B cell (primary cell): ENCODE measurements around the gene HAUS7. TPM values are rescaled to one million over a fixed set of nuclear protein-coding genes. Genes with fewer than 3 reads are reported as not detected.

Experiments
- ATAC-seq: fragments of 200-7000 bp; cut with Tn5 transposase; one replicate; pipeline ENCODE4 v1.10.0; 2021; ENCODE audit warnings: low read depth, mild to moderate bottlenecking, moderate number of reproducible peaks, moderate library complexity
- CTCF ChIA-PET: fragments of 350-600 bp; sonication (Branson Sonifier 250); formaldehyde crosslinking; loops from one replicate; lab custom pipeline; 2021; ENCODE audit warnings: antibody characterized with exemption, inconsistent platforms; lab: Charles Lee
- POLR2A ChIA-PET: fragments of 350-600 bp; sonication (Branson Sonifier 250); formaldehyde crosslinking; loops from one replicate; lab custom pipeline; 2021; ENCODE audit warnings: antibody characterized with exemption; lab: Charles Lee
- DNase-seq: peaks from one replicate; pipeline ENCODE4 v3.0.0; 2013
- H2AFZ ChIP-seq: 2 replicates; pipeline ENCODE4 v1.6.1; 2012; ENCODE audit warnings: mild to moderate bottlenecking, low read depth, low read length; ENCODE audit not compliant: insufficient read depth, poor library complexity, severe bottlenecking
- H3K27ac ChIP-seq, 2 donors: 1 replicate in 1 of 2; 2 replicates in 1 of 2; pipeline ENCODE4 v1.5.1; 2012 to 2013; ENCODE audit warnings: low read length in 2 of 2, mild to moderate bottlenecking in 2 of 2, moderate library complexity in 1 of 2
- H3K27me3 ChIP-seq, 4 experiments: fragments of 200-600 bp in 1 of 4; sonication (generic) in 1 of 4; replicated peaks in 1 of 4; 1 replicate in 2 of 4; 2 replicates in 2 of 4; pipeline versions ENCODE4 v1.6.1 to v1.7.0; 2013 to 2016; ENCODE audit warnings: low read length in 3 of 4, mild to moderate bottlenecking in 2 of 4, mixed read lengths in 1 of 4, moderate library complexity in 1 of 4; ENCODE audit not compliant: insufficient read depth in 4 of 4, control insufficient read depth in 3 of 4; ENCODE audit errors: control extremely low read depth in 1 of 4
- H3K36me3 ChIP-seq, 2 experiments: replicated peaks in 1 of 2; 1 replicate in 1 of 2; 2 replicates in 1 of 2; pipeline versions ENCODE4 v1.6.1 to v1.7.1; 2013; ENCODE audit warnings: low read length in 1 of 2; ENCODE audit not compliant: insufficient read depth in 2 of 2, control insufficient read depth in 1 of 2; ENCODE audit errors: control extremely low read depth in 1 of 2, extremely low read depth in 1 of 2
- H3K4me1 ChIP-seq, 2 donors: fragments of 200-600 bp in 1 of 2; sonication (generic) in 1 of 2; 1 replicate in 1 of 2; 2 replicates in 1 of 2; pipeline versions ENCODE4 v1.5.1 to v1.6.1; 2013 to 2017; ENCODE audit warnings: low read length in 2 of 2; ENCODE audit not compliant: control insufficient read depth in 2 of 2, insufficient read depth in 2 of 2
- H3K4me2 ChIP-seq: replicated peaks from 2 replicates; pipeline ENCODE3; 2012; ENCODE audit warnings: mild to moderate bottlenecking, low read depth, low read length; ENCODE audit not compliant: poor library complexity, severe bottlenecking
- H3K4me3 ChIP-seq, 5 experiments: fragments of 200-600 bp in 1 of 5; sonication (generic) in 1 of 5; 1 replicate in 3 of 5; 2 replicates in 2 of 5; pipeline versions ENCODE4 v1.5.1 to v1.7.0; 2011 to 2016; ENCODE audit warnings: low read length in 4 of 5, mild to moderate bottlenecking in 4 of 5, low read depth in 2 of 5, control low read depth in 1 of 5, moderate library complexity in 1 of 5; ENCODE audit not compliant: insufficient read depth in 1 of 5; ENCODE audit errors: control extremely low read depth in 1 of 5, extremely low read depth in 1 of 5
- H3K79me2 ChIP-seq: fragments of 200-600 bp; sonication (generic); one replicate; pipeline ENCODE4 v1.6.0; 2016; ENCODE audit warnings: low read length; ENCODE audit not compliant: control insufficient read depth, insufficient read depth
- H3K9ac ChIP-seq: fragments of 200-600 bp; sonication (generic); 2 replicates; pipeline ENCODE4 v1.6.1; 2017; ENCODE audit warnings: mild to moderate bottlenecking, low read length, moderate library complexity
- H3K9me3 ChIP-seq, 3 donors: one replicate each; pipeline versions ENCODE4 v1.6.1 to v1.7.1; 2013; ENCODE audit warnings: low read length in 2 of 3; ENCODE audit not compliant: control insufficient read depth in 2 of 3, insufficient read depth in 1 of 3; ENCODE audit errors: control extremely low read depth in 1 of 3
- H4K20me1 ChIP-seq: 2 replicates; pipeline ENCODE4 v1.6.0; 2012; ENCODE audit warnings: mild to moderate bottlenecking, low read length; ENCODE audit not compliant: insufficient read depth, control insufficient read depth, poor library complexity, severe bottlenecking
- H3K27ac Mint-ChIP-seq: one replicate; pipeline ENCODE4 v1.8.0; 2021; ENCODE audit warnings: mixed read lengths
- H3K27me3 Mint-ChIP-seq: one replicate; pipeline ENCODE4 v1.8.0; 2021; ENCODE audit warnings: mixed read lengths
- H3K4me1 Mint-ChIP-seq: one replicate; pipeline ENCODE4 v1.8.0; 2021; ENCODE audit warnings: mixed read lengths
- H3K4me3 Mint-ChIP-seq: one replicate; pipeline ENCODE4 v1.8.0; 2021; ENCODE audit warnings: mixed read lengths
- H3K9me3 Mint-ChIP-seq: one replicate; pipeline ENCODE4 v1.8.0; 2022; ENCODE audit warnings: mixed read lengths; ENCODE audit not compliant: insufficient read depth
- EZH2 ChIP-seq: IDR thresholded peaks from 2 replicates; pipeline ENCODE4 v1.6.1; 2012; ENCODE audit warnings: borderline replicate concordance, low read depth, mild to moderate bottlenecking, moderate library complexity, low read length; ENCODE audit not compliant: insufficient read depth, poor library complexity, severe bottlenecking
- WGBS: methylation state at CpG from one replicate; pipeline ENCODE4 v1.1.5; 2013; ENCODE audit warnings: missing lambda C conversion rate; ENCODE audit not compliant: insufficient coverage; 5-methylcytosine and 5-hydroxymethylcytosine counted together
- intact Hi-C: fragments of 100-400 bp; cut with micrococcal nuclease; formaldehyde crosslinking; loops from one replicate; pipeline ENCODE4 v1.10.0; 2022
- polyA plus RNA-seq: library from polyadenylated mRNA; depleted of rRNA; stranded (reverse); fragments of >200 nt; gene quantifications from 2 replicates; pipeline ENCODE4 v1.2.3, GENCODE V29; 2012
- total RNA-seq, 2 donors: library from RNA; stranded (reverse); fragments of 120-200 nt in 1 of 2; gene quantifications; 1 replicate in 1 of 2; 2 replicates in 1 of 2; pipeline versions ENCODE4 v1.2.3 to v1.2.4, GENCODE V29; 2013 to 2022
- TF ChIP-seq, protein P1 (sequence below): fragments of 200-600 bp; IDR thresholded peaks from one replicate; pipeline ENCODE4 v1.8.0; 2022; ENCODE audit warnings: antibody characterized with exemption, mild to moderate bottlenecking

Gene HAUS7
- total and polyA plus RNA-seq, 2 donors (not counting 1 experiment from before 2014, with no cell fraction given), result 25.2 to 26.9 TPM

DNA sequence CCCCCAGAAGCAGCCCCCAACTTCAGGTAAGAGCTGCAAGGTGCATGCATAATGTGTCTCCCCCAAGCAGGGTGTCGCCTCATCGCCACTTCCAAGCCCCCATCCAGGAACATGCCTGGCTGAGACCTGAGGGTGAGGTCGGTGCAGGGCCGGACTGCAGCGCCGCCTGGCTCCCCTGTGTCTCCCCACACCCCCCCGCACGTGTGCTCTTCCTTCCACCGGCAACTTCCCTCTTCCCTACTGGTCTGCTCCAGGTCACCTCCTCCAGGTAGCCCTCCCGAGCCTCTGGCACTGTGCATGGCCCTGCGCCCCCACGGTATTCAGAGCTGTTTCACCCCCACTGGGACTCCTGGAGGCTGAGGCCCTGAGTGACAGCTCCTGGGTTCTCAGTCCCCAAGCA lies 22.2 kb upstream of the HAUS7 start:
- H4K20me1 ChIP-seq, result no peaks in the 10 kb centered on the region
- Mint-ChIP-seq H3K27me3 (no peaks in the 10 kb centered on the region), H3K4me3 (no peak overlapping the region), H3K27ac (no peak overlapping the region), H3K4me1 (no peaks in the 10 kb centered on the region), H3K9me3 (no peaks in the 10 kb centered on the region)
- DNase-seq, result no peak
- no peak overlapping the region for H3K9ac ChIP-seq
- no peak overlapping the region for H3K4me2 ChIP-seq
- H3K79me2 ChIP-seq, result no peaks in the 10 kb centered on the region
- peaks cover 0 to 11% (median 3%) of the 10 kb centered on the region in 4 experiments for H3K27me3 ChIP-seq
- H3K36me3 ChIP-seq, result no peaks in the 10 kb centered on the region
- ChIA-PET POLR2A (no interaction called here), CTCF (no interaction called here)
- no peaks in the 10 kb centered on the region for H3K4me1 ChIP-seq
- no peak overlapping the region for H3K27ac ChIP-seq
- no peak for TF ChIP-seq EZH2
- TF ChIP-seq, protein P1, sequence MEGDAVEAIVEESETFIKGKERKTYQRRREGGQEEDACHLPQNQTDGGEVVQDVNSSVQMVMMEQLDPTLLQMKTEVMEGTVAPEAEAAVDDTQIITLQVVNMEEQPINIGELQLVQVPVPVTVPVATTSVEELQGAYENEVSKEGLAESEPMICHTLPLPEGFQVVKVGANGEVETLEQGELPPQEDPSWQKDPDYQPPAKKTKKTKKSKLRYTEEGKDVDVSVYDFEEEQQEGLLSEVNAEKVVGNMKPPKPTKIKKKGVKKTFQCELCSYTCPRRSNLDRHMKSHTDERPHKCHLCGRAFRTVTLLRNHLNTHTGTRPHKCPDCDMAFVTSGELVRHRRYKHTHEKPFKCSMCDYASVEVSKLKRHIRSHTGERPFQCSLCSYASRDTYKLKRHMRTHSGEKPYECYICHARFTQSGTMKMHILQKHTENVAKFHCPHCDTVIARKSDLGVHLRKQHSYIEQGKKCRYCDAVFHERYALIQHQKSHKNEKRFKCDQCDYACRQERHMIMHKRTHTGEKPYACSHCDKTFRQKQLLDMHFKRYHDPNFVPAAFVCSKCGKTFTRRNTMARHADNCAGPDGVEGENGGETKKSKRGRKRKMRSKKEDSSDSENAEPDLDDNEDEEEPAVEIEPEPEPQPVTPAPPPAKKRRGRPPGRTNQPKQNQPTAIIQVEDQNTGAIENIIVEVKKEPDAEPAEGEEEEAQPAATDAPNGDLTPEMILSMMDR, result no peak
- no peaks in the 10 kb centered on the region for H3K9me3 ChIP-seq
- WGBS, result 85% methylated on average over 8 of the region's 12 CpGs
- intact Hi-C loops, result no loop called here
- no peak overlapping the region for H3K4me3 ChIP-seq
- no peak for ATAC-seq
- no peak overlapping the region for H2AFZ ChIP-seq

DNA sequence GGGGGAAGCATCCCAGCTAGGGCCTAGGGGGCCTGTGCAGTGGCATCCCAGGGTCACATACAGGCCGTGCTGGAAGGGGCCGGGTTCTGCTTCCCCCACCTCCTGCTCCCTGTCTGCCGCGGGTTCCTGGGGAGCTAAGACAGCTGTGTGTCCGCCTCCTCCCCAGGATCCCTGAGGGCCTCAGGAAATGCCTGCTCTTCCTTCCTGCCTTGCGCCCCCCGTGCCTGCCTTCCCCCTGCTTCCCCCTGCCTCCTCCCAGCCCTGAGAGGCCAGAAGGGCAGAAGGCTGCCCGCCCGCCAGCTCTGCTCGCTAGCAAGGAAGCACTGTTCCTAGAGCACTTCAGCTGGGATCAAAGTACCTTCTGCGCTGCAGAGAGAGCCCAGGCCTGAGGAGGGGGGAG lies 21.5 kb upstream of the HAUS7 start:
- POLR2A ChIA-PET, result no interaction called here
- no peak overlapping the region for H3K4me3 ChIP-seq
- H3K79me2 ChIP-seq, result no peaks in the 10 kb centered on the region
- H3K4me3 Mint-ChIP-seq, result no peak overlapping the region
- H3K4me1 Mint-ChIP-seq, result no peaks in the 10 kb centered on the region
- H2AFZ ChIP-seq, result no peak overlapping the region
- no peaks in the 10 kb centered on the region for H3K4me1 ChIP-seq
- H3K4me2 ChIP-seq, result no peak overlapping the region
- CTCF ChIA-PET, result no interaction called here
- no peaks in the 10 kb centered on the region for H3K36me3 ChIP-seq
- H3K27me3 Mint-ChIP-seq, result no peaks in the 10 kb centered on the region
- no peaks in the 10 kb centered on the region for H3K9me3 Mint-ChIP-seq
- ATAC-seq (no peak), DNase-seq (no peak)
- peaks cover 0 to 11% (median 3%) of the 10 kb centered on the region in 4 experiments for H3K27me3 ChIP-seq
- H3K9me3 ChIP-seq, result no peaks in the 10 kb centered on the region
- TF ChIP-seq, protein P1, result no peak
- TF ChIP-seq EZH2, result no peak
- no peak overlapping the region for H3K27ac Mint-ChIP-seq
- intact Hi-C loops, result no loop called here
- H3K27ac ChIP-seq, result no peak overlapping the region
- no peak overlapping the region for H3K9ac ChIP-seq
- WGBS, result 8% methylated on average over 7 of the region's 11 CpGs
- H4K20me1 ChIP-seq, result no peaks in the 10 kb centered on the region
